Measurements from ENCODE around the gene CALHM2.
"Not testable (repeated sequence)": the region's sequence is repeated elsewhere in the genome, so short reads cannot be mapped to it uniquely, and the experiment has no call there.

The CALHM2 gene

DNA sequence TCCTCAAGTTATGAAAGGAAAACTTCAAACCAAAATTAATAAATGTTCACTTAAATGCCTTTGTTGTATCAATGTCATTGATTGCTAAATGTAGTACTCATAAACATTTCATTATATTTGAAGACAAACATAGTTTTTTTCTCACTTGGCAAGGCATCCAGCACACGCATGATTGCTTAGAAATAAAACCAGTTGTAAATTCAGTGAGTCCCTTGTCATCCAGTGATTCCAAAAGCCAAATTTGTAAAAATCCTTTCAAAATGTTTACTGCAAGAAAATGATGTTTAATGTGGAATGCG lies 35.2 kb upstream of the CALHM2 start:
- H3K4me3 ChIP-seq (ENCODE audit: low read depth, low read length): no peak overlapping the region
- DNase-seq (ENCODE audit: low read depth): no peak
- TF ChIP-seq, protein P1, sequence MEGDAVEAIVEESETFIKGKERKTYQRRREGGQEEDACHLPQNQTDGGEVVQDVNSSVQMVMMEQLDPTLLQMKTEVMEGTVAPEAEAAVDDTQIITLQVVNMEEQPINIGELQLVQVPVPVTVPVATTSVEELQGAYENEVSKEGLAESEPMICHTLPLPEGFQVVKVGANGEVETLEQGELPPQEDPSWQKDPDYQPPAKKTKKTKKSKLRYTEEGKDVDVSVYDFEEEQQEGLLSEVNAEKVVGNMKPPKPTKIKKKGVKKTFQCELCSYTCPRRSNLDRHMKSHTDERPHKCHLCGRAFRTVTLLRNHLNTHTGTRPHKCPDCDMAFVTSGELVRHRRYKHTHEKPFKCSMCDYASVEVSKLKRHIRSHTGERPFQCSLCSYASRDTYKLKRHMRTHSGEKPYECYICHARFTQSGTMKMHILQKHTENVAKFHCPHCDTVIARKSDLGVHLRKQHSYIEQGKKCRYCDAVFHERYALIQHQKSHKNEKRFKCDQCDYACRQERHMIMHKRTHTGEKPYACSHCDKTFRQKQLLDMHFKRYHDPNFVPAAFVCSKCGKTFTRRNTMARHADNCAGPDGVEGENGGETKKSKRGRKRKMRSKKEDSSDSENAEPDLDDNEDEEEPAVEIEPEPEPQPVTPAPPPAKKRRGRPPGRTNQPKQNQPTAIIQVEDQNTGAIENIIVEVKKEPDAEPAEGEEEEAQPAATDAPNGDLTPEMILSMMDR (IDR thresholded peaks at IDR 0.05; ENCODE audit: low read depth, low read length, missing control alignments): no peak

DNA sequence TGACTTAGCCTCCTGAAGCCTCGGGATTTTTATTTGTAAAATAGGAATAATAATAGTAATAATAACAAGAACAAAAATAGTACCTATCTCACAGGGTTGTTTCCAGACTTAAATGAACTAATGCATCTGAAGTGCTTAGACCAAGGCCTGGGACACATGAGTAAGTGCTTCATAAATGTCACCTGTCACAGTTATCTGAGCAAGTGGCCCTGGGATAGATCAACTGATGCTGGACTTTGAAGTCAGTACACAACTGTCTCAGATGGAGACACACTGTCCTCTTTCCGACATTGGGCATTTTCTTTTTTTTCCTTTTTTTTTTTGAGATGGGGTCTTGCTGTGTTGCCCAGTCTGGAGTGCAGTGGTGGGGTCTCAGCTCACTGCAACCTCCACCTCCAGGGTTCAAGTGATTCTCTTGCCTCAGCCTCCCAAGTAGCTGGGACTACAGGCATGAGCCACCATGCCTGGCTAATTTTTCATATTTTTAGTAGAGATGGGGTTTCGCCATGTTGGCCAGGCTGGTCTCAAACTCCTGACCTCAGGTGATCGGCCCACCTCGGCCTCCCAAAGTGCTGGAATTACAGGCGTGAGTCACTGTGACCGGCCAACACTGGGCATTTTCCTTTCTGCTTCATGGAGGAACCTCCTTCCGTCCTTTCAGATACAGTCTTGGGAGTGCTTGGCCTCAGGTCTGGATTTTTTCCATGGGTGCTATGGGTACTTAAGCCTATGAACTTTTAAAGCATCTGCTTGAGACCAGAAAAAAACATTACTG lies 34.7 kb upstream of the CALHM2 start:
- not testable (repeated sequence) for DNase-seq (ENCODE audit: low read depth); H3K4me3 ChIP-seq (ENCODE audit: low read depth, low read length)

DNA sequence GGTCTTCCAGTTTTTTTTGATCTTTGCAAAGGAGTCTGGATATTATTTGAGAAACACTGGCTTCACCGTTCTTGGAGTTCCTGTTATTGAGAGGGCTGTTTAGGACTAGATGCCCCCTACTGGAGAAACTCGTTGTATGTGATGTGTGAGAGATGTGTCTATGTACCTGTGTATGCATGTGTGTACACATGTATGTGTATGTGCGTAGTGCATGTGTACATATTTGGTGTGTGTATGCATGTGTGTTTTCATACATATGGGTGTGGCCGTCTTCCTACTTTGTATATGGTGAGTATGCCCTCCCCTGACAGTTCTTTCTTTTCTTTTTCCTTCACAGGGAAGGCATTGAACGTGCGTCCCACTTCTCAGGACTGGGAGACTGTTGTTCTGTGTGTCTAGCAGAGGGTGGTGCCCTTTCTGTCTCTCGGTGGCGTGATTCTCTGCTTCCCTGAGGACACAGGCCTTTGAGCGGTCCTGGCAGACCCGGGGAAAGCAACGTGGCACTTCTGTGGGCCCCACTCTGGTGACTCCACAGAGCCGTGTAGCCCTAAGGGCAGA lies 29.9 kb upstream of the CALHM2 start:
- TF ChIP-seq, protein P1 (IDR thresholded peaks at IDR 0.05; ENCODE audit: low read depth, low read length, missing control alignments): peak; percentile 81
- DNase-seq (ENCODE audit: low read depth): peak; percentile 73
- H3K4me3 ChIP-seq (ENCODE audit: low read depth, low read length): no peak overlapping the region

DNA sequence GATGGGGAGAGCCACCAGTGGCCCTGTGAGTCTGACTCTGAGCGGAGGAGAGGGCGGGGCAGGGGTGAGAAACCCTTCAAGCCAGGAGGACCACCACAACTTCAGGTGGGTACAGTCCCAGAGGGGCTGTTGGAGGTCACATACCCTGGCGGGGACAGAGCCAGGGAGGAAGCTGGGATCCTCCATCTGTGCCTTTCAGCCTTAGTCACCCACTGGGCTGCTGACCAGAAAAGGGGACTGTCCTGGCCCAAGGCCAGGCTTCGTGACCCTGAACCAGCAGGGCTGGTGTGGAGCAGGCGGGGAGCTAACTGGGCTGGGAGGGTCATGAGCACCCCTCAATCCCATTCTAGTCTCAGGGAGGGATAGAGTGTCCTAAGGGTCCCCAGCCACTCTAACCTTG lies 28.4 kb upstream of the CALHM2 start:
- no peak for DNase-seq (ENCODE audit: low read depth)
- TF ChIP-seq, protein P1 (IDR thresholded peaks at IDR 0.05; ENCODE audit: low read depth, low read length, missing control alignments): no peak
- no peak overlapping the region for H3K4me3 ChIP-seq (ENCODE audit: low read depth, low read length)

DNA sequence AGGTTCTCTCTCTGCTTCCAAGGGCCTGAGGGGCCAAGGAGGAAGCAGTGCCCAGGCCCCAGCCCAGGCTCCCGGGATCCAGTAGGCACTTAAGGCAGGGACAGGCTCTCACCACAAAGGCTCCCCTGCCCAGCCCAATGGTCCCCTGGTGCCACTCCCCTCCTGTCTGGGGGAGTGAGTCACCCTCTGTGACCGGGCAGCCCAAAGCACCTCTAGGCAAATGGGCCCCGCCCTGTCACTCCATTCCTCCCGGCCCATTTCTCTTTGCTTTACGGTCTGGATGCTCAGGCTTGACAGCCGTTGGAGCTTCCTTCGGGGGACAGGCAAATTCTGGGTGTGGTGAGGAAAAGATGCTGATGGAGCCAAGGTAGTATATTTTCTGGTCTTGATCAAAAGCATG lies 27.0 kb upstream of the CALHM2 start, which contains the start of gene CALHM3:
Gene CALHM3 (minus strand): TSS at position 106 of the 400 bp plus-strand sequence. CDS start 208 bp downstream, outside the sequence.
- TF ChIP-seq, protein P1 (IDR thresholded peaks at IDR 0.05; ENCODE audit: low read depth, low read length, missing control alignments): no peak
- no peak for DNase-seq (ENCODE audit: low read depth)
- H3K4me3 ChIP-seq (ENCODE audit: low read depth, low read length): no peak within 1 kb of the TSS

DNA sequence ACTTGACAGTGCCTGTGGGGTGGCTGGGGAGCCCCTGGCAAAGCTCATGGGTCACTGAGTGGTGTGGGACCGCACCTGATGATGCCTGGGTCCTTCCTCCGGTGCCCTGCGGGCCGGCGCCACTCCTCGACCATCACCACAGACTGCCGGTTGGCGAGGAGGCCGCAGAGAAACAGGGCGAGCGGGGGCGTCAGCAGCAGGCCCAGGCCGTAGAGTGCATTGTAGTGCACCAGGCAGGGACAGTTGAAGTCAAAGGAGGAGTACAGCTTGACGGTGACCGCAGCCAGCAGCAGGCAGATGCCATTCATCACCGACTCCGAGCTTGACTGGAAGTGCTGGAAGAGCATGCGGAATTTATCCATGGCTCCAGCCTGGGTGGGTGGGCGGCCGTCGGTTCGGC lies 26.5 kb upstream of the CALHM2 start:
- no peak for DNase-seq (ENCODE audit: low read depth)
- TF ChIP-seq, protein P1 (IDR thresholded peaks at IDR 0.05; ENCODE audit: low read depth, low read length, missing control alignments): no peak
- H3K4me3 ChIP-seq (ENCODE audit: low read depth, low read length): no peak overlapping the region

DNA sequence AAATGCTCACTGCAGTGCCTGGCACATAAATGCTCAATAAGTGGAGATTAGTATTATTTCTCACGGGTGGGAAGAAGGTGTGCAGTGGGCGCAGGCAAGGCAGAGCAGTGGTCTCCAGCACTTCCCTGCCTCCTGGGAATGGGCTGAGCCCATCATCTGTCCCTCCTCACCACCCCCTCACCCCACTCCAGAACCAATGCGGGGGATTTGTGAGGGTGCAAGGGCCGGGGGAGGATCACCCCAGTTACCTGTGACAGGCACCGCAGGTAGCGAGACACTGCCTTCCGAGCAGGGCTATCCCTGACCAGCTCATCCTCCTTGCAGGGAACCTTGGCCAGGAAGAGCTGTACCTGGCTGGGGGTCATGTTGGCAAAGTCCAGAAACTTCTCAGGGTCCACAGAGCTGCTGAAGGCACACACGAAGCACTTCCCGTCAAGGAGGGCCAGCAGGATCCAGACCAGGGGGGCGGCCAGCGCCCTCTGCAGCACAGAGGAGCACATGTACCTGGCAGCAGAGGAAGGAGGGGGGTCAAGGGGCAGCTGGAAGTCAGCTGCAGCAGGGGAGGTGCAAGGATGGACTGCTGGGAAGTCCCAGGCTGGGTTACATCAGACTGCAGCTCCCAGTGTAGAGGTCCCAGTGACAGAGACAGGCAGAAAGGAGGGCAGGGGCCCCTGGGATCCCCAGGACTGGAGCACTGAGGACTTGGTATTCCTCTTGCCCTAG lies 24.0 kb upstream of the CALHM2 start:
- no peak overlapping the region for H3K4me3 ChIP-seq (ENCODE audit: low read depth, low read length)
- peak; percentile 35 for DNase-seq (ENCODE audit: low read depth)
- TF ChIP-seq, protein P1 (IDR thresholded peaks at IDR 0.05; ENCODE audit: low read depth, low read length, missing control alignments): peak; percentile 79

All from GM12864 (cell line).